Stimulated activated CD8-positive, alpha-beta memory T cell treated with anti-CD3 and anti-CD28 coated beads, Interleukin-7, amount 100 ng/mL, for 4 hours (primary cell): ENCODE results near the gene REXO5.
"Not testable (repeated sequence)": the region's sequence is repeated elsewhere in the genome, so short reads cannot be mapped to it uniquely, and the experiment has no call there.

Source experiments
- DNase-seq, 2 donors: peaks; one replicate each; pipeline ENCODE4 v3.0.0-alpha.2; 2020; ENCODE audit warnings: low read depth in 2 of 2

Gene REXO5

GRCh38 chr16:20849589-20850390 lies 43.5 kb downstream of the REXO5 start:
- peak; percentile 33 to 44 for DNase-seq

GRCh38 chr16:20850981-20851380 lies 44.7 kb downstream of the REXO5 start:
- no peak for DNase-seq

DNA sequence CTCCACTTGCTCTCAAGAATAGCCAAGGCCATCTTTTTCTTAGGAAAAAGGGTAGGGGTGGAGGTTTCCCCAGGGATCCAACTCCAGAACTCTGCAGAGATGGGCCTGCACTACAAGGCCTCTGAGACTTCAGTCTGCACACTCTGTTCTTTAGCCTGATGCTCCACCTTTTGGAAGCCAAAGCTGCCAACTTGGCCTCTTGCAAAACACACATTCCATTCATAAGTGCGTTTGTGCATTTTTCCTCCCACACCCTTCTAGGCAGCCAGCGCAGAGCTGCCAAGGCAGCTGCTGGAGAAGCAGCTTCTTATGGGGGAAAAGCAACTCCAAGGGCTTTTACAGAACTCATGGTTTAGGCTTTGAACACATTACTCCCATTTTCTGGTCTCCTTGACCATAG lies 45.3 kb downstream of the REXO5 start:
- DNase-seq, result no peak

DNA sequence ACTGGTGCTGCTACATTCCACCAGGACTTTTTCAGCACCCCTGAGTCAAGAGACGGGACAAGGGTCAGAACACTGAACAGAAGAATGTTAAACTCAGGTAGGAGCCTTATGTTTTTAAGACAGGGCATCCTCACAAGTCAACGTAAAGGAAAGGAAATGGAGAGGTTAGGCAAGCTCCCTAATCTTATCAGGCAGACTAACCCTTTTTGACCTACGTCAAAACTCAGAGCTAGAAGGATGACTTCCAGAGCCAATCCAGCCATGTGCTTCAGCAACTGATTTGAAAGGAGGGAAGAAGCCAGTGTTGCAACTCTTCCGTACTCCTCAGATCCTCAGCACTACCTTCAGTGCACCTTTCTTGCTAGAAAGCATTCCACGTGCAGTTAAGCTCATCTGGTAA lies 46.8 kb downstream of the REXO5 start:
- DNase-seq, result no peak

DNA sequence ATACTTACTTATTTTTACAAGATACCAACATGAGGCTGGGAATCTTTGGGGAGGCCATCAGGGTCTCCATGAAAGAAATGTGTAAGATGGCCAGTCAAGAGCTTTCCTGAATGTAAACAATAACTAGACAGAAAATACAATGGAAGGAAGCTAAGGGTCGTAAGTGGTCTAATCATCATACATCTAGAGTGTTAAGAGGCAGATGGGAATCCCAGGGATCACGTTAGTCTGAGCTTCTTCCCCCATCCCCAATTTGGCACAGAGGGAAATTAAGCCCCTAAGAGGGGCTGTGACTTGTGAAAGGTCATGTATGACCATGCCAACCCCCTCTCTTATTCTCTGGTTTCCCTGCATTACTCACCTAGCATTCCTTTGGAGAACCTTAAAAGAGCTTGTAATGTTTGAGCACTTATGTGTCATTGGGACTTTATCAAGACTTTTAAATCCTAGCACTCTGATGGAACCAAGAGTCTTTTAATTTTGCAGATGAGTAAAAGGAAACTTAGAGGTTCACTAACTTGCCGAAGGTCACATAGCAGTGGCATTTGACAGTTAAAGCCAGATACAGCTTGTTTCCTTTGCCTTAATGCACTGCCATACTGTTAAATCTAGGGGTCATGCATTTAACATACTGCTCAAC lies 47.8 kb downstream of the REXO5 start:
- DNase-seq, result no peak

DNA sequence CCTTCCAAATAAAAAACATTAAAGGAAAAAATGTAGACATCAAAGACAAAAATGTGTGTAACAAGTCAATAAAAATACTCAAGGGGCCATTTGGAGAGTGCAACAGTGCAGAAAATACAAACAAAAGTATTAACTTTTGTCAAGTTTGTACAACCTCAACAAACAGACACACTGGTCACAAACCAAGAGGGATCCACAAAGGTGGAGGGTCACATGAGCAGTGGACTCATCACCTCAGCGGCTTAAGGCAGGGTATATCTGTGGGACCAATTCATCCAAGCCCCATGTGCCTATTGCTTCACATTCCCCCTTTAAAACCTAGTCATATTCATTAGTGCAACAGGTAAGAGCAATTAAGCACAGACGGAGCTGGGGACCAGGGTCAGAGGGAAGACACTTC lies 48.6 kb downstream of the REXO5 start:
- DNase-seq, result no peak

DNA sequence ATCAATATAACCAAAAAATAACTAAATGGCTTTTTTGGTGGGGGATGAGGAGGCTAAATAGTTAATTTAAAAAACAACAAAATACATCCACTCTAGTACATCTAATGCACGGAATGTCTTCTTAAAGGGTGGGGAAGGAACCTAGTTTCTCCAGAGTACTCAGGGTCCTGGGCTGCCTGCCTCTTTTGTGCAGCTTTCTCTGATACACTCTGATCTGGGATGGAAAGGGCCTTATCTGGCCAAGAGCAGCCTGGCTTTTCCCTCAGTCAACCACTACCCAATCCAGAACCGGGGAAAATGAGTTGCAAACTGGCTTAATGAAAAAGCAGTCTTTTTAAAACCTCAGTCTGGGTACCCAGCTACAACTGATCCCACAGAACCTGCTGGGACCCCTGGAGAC lies 51.0 kb downstream of the REXO5 start:
- no peak for DNase-seq

DNA sequence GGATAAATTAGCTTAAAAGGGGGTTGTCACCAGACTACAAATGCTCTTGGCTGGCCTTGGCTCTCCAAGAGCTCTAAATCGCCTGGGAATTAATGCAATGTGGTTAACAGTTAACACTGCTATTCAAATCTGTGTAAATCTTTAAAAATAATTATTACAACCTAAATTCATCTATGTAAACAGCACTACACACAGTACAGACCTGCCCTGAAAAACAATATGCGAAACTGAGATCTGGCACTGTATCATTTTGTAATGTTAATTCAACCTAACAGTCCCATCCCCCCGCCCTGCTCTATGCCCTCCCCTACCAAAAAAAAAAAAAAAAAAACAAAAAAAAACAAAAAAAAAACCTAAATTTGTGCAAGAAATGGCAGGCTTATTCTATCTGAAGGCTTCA lies 52.9 kb downstream of the REXO5 start:
- no peak for DNase-seq

- no peak for DNase-seq
Observed at GRCh38 chr16:20859699-20860098, 53.4 kb downstream of the REXO5 start.

DNA sequence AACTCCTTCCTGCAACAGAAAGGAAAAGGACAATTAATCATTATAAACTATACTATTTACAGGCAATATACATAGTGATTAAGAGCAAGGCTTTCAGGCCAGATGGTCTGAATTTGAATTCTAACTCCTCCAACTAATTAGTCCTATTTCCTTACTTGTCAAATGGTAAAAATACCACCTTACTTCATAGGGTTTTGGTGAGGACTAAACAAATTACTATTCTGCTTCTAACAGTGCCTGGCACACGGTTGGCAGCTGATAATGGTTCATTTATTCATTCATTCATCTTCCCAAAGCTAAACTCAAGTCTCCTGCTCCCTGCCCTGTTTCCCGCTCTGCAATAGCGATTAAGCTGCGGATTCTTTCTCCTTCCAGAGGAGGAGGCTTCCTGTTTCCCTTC lies 54.0 kb downstream of the REXO5 start:
- no peak for DNase-seq

GRCh38 chr16:20860995-20861394 lies 54.7 kb downstream of the REXO5 start:
- DNase-seq, result not testable (repeated sequence)

- no peak for DNase-seq
Observed at GRCh38 chr16:20862162-20862960, 56.0 kb downstream of the REXO5 start.

- not testable (repeated sequence) for DNase-seq
Observed at GRCh38 chr16:20864376-20864775, 58.0 kb downstream of the REXO5 start.

GRCh38 chr16:20865420-20866131 lies 59.2 kb downstream of the REXO5 start:
- DNase-seq, result no peak

DNA sequence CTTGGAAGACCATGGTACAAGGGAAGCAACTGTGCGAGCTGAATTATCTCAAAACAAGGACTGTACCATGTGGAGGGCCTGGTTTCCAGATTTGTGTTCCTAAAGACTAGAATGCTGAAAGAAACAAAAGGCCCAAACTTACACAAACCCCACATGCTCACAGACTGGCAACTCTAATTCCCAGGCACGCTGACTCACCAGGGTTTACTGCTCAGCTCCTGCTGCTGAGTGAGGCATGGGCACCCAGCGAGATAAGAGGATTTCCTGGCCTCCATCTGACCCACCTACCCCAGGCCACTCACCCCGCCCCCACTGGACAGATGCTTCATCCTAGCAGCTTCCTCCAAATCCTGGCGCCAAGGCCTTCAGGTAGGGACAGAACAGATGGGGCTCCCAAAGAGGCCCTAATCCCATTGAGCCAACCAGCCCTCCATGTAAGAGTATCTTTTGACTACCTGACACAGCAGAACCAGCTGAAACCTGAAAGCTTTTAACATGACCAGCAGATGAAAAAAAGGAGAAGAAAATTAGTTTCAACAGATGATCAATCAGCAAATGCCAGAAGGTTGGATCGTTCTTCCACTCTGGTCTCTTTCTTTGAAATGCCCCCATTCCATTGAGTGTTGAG lies 59.9 kb downstream of the REXO5 start:
- DNase-seq, result no peak

GRCh38 chr16:20866801-20867200 lies 60.5 kb downstream of the REXO5 start:
- DNase-seq, result no peak

DNA sequence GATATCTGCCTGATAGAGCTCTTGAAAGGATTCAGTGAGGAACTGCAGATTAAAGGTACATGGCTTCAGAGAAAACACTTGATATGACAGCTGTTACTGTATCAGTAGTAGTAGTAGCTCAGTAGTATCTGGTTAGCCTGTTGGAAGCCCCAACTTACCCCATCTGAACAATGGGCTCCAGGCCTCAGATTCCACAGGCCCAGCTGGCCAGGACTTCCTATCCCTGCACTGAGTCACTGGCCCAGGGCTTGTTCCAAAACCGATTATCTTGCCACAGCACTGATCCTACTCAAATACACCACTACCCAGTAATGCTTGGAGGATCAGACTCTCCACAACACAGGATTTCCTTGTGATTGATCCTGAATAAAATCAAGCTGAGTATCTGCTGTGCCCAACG lies 61.3 kb downstream of the REXO5 start:
- no peak for DNase-seq

DNA sequence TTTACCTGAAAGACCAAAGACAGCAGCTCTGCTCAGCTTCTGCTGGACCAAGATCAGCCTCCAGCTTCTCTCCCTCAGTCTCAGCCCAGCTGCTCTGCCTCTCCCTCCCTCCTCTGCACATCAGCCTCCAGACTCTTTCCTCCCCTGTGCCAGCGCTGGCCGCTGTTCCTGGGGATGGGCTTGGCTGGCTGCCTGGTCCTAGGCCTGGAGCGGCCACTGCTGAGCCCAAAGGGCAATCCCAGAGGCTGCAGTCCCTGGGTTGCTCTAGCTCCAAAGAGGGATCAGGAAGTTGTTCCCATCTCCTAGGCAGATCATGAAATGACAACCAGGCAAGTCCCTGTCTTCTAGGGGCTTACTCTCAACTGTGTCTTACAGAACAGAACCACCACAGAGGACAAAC lies 62.6 kb downstream of the REXO5 start:
- DNase-seq, result no peak

GRCh38 chr16:20870122-20870820 lies 63.9 kb downstream of the REXO5 start:
- DNase-seq, result no peak

GRCh38 chr16:20871258-20871657 lies 64.9 kb downstream of the REXO5 start:
- DNase-seq, result no peak
